HG03354 (cell line): Measurements from ENCODE around the gene H6PD.

Source experiments
- ATAC-seq: cut with Tn5 transposase; IDR thresholded peaks from one replicate; pipeline ENCODE4 v1.9.1; 2021; ENCODE audit warnings: mild to moderate bottlenecking; ENCODE audit not compliant: unreplicated experiment, poor library complexity, severe bottlenecking

H6PD gene

GRCh38 chr1:9250411-9251381, 16.1 kb downstream of the H6PD start:
- ATAC-seq, result no peak

GRCh38 chr1:9251501-9251900, 16.9 kb downstream of the H6PD start:
- ATAC-seq, result no peak

GRCh38 chr1:9253004-9253403, 18.4 kb downstream of the H6PD start:
- ATAC-seq, result no peak

GRCh38 chr1:9253453-9254105, 19.0 kb downstream of the H6PD start:
- ATAC-seq, result no peak

GRCh38 chr1:9256332-9256731, 21.8 kb downstream of the H6PD start:
- ATAC-seq, result no peak

- ATAC-seq, result no peak
Observed at GRCh38 chr1:9257851-9258250, 23.3 kb downstream of the H6PD start.

GRCh38 chr1:9258629-9259028, 24.1 kb downstream of the H6PD start:
- no peak for ATAC-seq

- ATAC-seq, result no peak
Observed at GRCh38 chr1:9260059-9260766, 25.6 kb downstream of the H6PD start.

GRCh38 chr1:9261496-9261895, 26.9 kb downstream of the H6PD start:
- no peak for ATAC-seq

- no peak for ATAC-seq
Observed at GRCh38 chr1:9262096-9262986, 27.8 kb downstream of the H6PD start.

GRCh38 chr1:9263276-9263855, 28.8 kb downstream of the H6PD start:
- ATAC-seq, result no peak

- no peak for ATAC-seq
Observed at GRCh38 chr1:9263984-9264872, 29.7 kb downstream of the H6PD start.

- no peak for ATAC-seq
Observed at GRCh38 chr1:9265037-9265436, 30.5 kb downstream of the H6PD start.

- ATAC-seq, result no peak
Observed at GRCh38 chr1:9265968-9266367, 31.4 kb downstream of the H6PD start.

- no peak for ATAC-seq
Observed at GRCh38 chr1:9267352-9267686, 32.7 kb downstream of the H6PD start.

- no peak for ATAC-seq
Observed at GRCh38 chr1:9267827-9268581, 33.4 kb downstream of the H6PD start.

- ATAC-seq, result no peak
Observed at GRCh38 chr1:9269078-9269501, 34.5 kb downstream of the H6PD start.

- no peak for ATAC-seq
Observed at GRCh38 chr1:9269721-9270120, 35.1 kb downstream of the H6PD start.
